GM21447 (cell line): ENCODE data around the gene BPI.
"Not testable (repeated sequence)": the region's sequence is repeated elsewhere in the genome, so short reads cannot be mapped to it uniquely, and the experiment has no call there.

Source experiments
- ATAC-seq: cut with Tn5 transposase; IDR thresholded peaks from one replicate; pipeline ENCODE4 v1.9.1; 2021; ENCODE audit not compliant: unreplicated experiment

BPI gene

GRCh38 chr20:38331814-38332213, 27.9 kb downstream of the BPI start:
- no peak for ATAC-seq

GRCh38 chr20:38334016-38334415, 30.1 kb downstream of the BPI start:
- no peak for ATAC-seq

GRCh38 chr20:38336726-38337125, 32.8 kb downstream of the BPI start:
- no peak for ATAC-seq

DNA sequence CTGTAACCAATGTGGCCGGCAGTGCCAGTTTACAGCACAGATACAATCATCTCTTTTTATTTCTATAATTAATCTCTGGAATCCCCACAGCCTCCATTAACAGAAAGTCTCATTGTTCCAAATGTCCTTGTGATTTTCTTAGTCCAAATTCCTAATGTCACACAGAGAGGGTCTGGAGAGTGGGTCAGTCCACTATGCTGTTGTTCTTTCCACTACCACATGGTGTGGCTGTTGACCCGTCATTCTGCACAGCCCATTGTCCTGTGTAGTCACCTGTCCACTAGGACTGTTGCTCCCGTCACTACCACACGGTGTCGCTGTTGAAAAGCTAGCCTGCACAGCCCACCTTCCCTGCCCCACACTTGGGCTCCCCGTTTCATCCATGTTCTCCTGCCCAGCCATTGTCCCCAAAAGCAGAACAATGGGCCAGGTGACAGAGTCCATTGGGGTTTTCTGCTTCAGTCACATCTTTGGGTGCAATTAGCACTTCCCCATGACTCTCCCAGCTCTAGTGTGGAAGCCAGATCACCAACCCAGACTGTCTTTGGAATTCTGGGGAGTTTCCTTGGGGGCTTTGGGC, 33.7 kb downstream of the BPI start:
- no peak for ATAC-seq

DNA sequence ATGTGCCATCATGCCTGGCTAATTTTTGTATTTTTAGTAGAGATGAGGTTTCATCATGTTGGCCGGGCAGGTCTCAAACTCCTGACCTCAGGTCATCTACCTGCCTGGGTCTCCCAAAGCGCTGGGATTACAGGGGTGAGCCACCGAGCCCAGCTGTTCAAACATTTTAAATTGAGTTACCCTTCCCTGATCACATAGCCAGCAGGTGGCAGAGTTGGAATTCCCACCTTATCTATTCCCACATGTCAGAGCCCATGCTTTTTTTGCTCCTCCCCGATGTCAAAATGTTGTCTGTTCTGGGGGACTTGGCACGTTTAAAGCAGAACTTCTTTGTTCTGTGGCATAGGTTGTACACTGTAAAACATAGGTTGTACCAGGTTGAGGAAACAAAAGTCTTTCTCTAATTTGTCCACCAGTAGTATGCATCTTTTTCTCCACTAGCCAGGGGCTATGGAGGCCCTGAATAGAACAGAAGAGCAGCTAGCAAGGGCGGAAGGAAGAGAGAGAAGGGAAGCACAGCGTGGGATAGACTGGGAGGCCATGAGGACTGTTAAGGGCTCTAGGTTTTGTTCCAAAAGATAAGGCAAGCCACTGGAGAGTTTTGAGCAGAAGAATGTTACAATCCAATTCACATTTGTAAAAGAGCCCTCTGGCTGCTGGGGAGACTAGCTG, 35.0 kb downstream of the BPI start:
- ATAC-seq, result no peak

DNA sequence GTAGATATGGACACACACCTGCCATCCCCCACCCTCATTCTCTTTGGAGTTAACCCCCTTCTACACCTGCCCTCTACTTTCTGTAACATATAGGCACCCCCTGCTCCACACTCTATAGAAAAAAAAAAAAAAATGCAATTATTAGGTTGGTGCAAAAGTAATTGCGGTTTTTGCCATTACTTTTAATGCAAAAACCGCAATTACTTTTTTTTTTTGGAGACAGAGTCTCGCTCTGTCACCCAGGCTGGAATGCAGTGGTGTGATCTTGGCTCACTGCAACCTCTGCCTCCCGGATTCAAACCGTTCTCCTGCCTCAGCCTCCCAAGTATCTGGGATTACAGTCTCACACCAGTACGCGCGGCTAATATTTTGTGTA, 35.6 kb downstream of the BPI start:
- ATAC-seq, result not testable (repeated sequence)

DNA sequence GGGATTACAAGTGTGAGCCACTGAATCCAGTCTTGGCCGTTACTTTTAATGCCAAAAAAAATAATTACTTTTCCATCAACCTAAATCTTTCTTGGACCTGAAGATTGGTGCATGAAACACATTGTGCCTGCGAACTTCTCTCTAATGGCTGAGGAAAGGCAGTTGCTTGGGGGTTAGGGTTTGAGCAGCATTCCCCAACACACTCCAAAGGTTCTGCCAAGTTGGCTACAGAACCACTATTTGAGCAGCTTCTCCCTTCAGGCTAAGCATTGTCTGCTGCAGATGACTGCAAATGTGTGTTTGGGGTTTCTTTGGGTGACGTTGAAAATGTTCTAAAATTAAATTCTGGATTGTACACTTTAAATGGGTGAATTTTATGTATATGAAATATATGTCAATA, 36.0 kb downstream of the BPI start:
- no peak for ATAC-seq

- no peak for ATAC-seq
These were observed 36.7 kb downstream of the BPI start for GRCh38 chr20:38340693-38341092.

GRCh38 chr20:38342216-38342615, 38.3 kb downstream of the BPI start:
- ATAC-seq, result no peak

DNA sequence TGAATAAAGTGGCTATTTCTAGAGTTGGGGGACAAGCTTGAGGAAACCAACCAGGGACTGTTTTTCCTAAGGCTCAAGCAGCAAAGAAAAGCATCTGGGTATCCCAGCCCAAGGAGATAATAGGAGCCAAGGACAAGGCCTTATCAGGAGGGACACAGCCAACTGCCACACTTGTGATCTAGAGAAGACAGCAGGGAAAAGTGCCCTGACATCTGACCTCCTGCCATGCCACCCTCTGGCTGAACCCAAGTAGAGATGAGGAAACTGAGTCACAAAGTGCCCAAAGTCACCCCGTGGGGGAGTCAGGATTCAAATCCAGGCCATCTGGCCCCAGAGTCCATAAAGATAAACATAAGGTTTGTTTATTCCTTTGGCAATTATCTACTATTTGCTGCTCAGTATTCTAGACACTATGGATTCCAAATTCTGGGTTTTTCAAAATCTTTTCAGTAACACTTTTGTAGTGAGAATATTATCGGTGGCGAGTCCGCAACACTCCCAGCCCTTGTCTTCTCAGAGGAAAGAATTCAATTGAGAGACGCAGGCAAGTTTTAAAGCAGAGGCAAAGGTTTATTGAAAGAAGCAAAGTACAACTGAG, 38.9 kb downstream of the BPI start:
- no peak for ATAC-seq

DNA sequence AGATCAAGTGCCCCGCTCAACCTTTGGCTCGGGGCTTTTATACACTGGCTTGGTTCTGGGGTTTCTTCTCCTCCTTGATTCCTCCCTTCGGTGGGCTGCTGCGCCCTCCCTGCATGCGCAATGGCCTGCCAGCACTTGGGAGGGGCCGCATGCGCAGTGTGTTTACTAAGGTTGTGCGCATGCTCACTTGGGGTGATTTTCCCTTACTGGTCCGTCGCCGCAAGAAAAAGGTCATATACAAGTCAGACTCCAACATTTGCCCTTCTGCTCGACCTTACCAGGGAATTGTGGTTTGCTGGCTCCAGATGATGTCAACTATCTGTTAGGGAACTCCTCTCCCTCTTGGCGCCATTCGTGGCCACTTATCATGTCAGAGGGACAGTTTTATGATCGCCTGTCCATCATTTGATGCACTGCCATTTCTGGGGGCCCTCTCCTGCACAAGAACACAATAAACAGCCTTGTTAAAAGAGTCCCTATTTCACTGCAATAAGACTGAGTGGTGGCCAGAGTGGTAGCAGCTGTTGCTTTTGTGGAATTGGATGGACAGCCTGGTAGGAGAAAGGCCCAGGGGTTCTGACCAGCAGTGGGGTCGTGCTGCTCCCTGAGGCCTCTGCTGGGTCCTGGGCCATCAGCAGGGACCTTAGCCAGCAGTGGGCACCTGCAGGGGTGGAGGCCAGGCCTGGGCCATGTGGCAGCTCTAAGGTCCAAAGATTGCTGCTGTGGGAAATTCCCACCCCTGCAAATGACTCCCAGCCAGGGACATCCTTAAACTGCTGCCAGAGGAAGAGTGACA, 39.6 kb downstream of the BPI start:
- ATAC-seq, result no peak

DNA sequence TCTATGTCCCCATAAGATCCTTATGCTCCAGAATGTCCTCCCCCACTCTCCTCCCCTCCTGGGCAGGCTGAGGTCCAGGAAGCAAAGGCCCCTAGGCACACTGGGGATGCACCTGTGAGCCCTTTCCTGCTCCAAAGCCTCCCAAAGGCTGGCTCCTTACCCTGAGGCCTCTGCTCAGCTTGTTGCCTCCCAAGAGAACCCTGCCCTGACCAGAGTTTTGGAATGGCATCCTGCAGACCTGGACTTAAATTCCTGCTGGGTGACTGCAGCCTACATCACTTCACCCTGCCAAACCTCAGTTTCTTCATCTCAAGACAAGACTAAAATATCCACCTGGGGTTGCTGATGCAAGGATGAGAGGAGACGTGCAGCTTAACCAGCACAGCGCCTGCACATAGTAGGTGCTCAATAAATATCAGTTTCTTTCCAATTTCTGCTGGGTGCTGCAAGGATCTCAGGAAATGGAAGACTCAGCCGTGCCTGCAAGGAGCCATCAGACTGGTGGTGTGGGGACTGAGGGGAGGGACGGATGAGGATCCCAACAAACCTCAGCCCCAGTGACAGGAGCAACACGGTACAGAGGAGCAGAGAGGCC, 40.2 kb downstream of the BPI start:
- ATAC-seq, result no peak

GRCh38 chr20:38345643-38346042, 41.7 kb downstream of the BPI start:
- no peak for ATAC-seq

GRCh38 chr20:38346247-38346651, 42.3 kb downstream of the BPI start, which contains the start of gene LBP:
Gene LBP, plus strand, starts transcription at chr20:38346482. Its CDS starts 35 bp downstream, at chr20:38346517.
- no peak for ATAC-seq

- ATAC-seq, result no peak
These were observed 42.8 kb downstream of the BPI start for GRCh38 chr20:38346741-38347140.

GRCh38 chr20:38349856-38350255, 45.9 kb downstream of the BPI start:
- ATAC-seq, result no peak

GRCh38 chr20:38350879-38351775, 47.2 kb downstream of the BPI start:
- no peak for ATAC-seq

- no peak for ATAC-seq
These were observed 49.4 kb downstream of the BPI start for GRCh38 chr20:38353316-38353715.

GRCh38 chr20:38354227-38354626, 50.3 kb downstream of the BPI start:
- ATAC-seq, result no peak
